Heart left ventricle (tissue), 13 donors: ENCODE measurements around the gene SGK2.

Experiments used
- CTCF ChIP-seq, 12 donors: fragments of 200-600 bp; sonication (generic) in 4 of 12; IDR thresholded peaks; one replicate each; pipeline versions ENCODE4 v1.5.0 to v1.8.0; 2018 to 2022; ENCODE audit warnings: antibody characterized with exemption in 12 of 12, mild to moderate bottlenecking in 5 of 12
- POLR2A ChIP-seq, 2 donors: fragments of 450-650 bp; IDR thresholded peaks; one replicate each; pipeline ENCODE4 v1.6.1; 2017; ENCODE audit warnings: antibody characterized with exemption in 2 of 2, mild to moderate bottlenecking in 2 of 2, moderate library complexity in 2 of 2
- donor health status: ischemic (EF 13 %, LVEDD 7.1; RV severe dilation, severe dysfunction).
- donor health status: DM: no; HTN: yes; CAD: no.
- donor health status: DM: no; HTN: no; CAD: no.
- donor health status: ischemic (EF 25% LVEDD 6.9; RV normal size, moderate dysfunction).
- donor health status: ischemic (EF 25% LVEDD 5.7; RV mildly dilated, moderate dysfunction).
- donor health status: ischemic (EF 35%, LVEDD 5.7; RV mildly dilated, moderate dysfunction).
- donor health status: nonischemic (EF 11% LVEDD 7.7; RV severe dilation, severe dysfunction).
- donor health status: DM: yes; HTN: yes; CAD: no.
- donor health status: PGD.
- donor health status: ischemic (EF 29% LVEDD 5.4; RV normal size, mild dysfunction).
- donor health status: nonischemic (EF 23%, LVEDD 6.1; RV moderate dilation, normal function).

GRCh38 chr20:43605715-43606114, 46.9 kb downstream of the SGK2 start:
- TF ChIP-seq CTCF (IDR thresholded peaks at IDR 0.05) (no peak), POLR2A (IDR thresholded peaks at IDR 0.05) (no peak)
